Neural cell (in vitro differentiated cells): ENCODE data around the gene GSS. TPM values are rescaled to one million over a fixed set of nuclear protein-coding genes. Genes with fewer than 3 reads are reported as not detected.

Experiments
- H2AFZ ChIP-seq: fragments of 200-600, 300-800 bp; sonication (generic), shearing (Covaris generic); 2 replicates; pipeline ENCODE4 v1.6.0; 2014; ENCODE audit warnings: low read depth, mild to moderate bottlenecking, antibody characterized with exemption, low read length, moderate library complexity
- H3F3A ChIP-seq: fragments of 200-600 bp; shearing (Covaris generic); 2 replicates; pipeline ENCODE4 v1.6.1; 2016; ENCODE audit warnings: mild to moderate bottlenecking, moderate library complexity, mixed read lengths, antibody characterized with exemption, low read length; ENCODE audit not compliant: insufficient read depth, poor library complexity, severe bottlenecking
- H3K27ac ChIP-seq: fragments of 200-600, 300-800 bp; sonication (generic), shearing (Covaris generic); 2 replicates; pipeline ENCODE4 v1.5.1; 2014; ENCODE audit warnings: mild to moderate bottlenecking, low read length, moderate library complexity
- H3K27me3 ChIP-seq: fragments of 300-800, 200-600 bp; sonication (generic), shearing (Covaris generic); 2 replicates; pipeline ENCODE4 v1.6.0; 2014; ENCODE audit warnings: mild to moderate bottlenecking, low read depth, low read length, moderate library complexity; ENCODE audit not compliant: insufficient read depth
- H3K36me3 ChIP-seq: fragments of 300-800, 200-600 bp; sonication (generic), shearing (Covaris generic); 2 replicates; pipeline ENCODE4 v1.5.1; 2014; ENCODE audit warnings: mild to moderate bottlenecking, antibody characterized with exemption, low read length, moderate library complexity; ENCODE audit not compliant: insufficient read depth
- H3K4me2 ChIP-seq: fragments of 300-800, 200-600 bp; sonication (generic), shearing (Covaris generic); 2 replicates; pipeline ENCODE4 v1.6.0; 2014; ENCODE audit warnings: mild to moderate bottlenecking, low read length
- H3K4me3 ChIP-seq: fragments of 300-800, 200-600 bp; sonication (generic), shearing (Covaris generic); 2 replicates; pipeline ENCODE4 v1.5.1; 2014; ENCODE audit warnings: mild to moderate bottlenecking, low read length, moderate library complexity
- H3K79me2 ChIP-seq: fragments of 200-600 bp; shearing (Covaris generic); replicated peaks from 2 replicates; pipeline ENCODE4 v1.6.0; 2014; ENCODE audit warnings: mild to moderate bottlenecking, low read length, moderate library complexity; ENCODE audit not compliant: insufficient read depth
- H3K9ac ChIP-seq: fragments of 300-800, 200-600 bp; sonication (generic), shearing (Covaris generic); 2 replicates; pipeline ENCODE4 v1.6.1; 2016; ENCODE audit warnings: mild to moderate bottlenecking, low read length, mixed read lengths
- H3K9me2 ChIP-seq: fragments of 200-600 bp; shearing (Covaris generic); 2 replicates; pipeline ENCODE4 v1.6.1; 2016; ENCODE audit warnings: mild to moderate bottlenecking, low read length, mixed read lengths; ENCODE audit not compliant: insufficient read depth
- H3K9me3 ChIP-seq: fragments of 200-600, 300-800 bp; sonication (generic), shearing (Covaris generic); 2 replicates; pipeline ENCODE4 v1.6.1; 2016; ENCODE audit warnings: mild to moderate bottlenecking, mixed run types, low read length, moderate library complexity, mixed read lengths
- H4K20me1 ChIP-seq: fragments of 200-600 bp; shearing (Covaris generic); 2 replicates; pipeline ENCODE4 v1.6.1; 2016; ENCODE audit warnings: mild to moderate bottlenecking, mixed run types; ENCODE audit not compliant: insufficient read depth
- CTCF ChIP-seq: fragments of 450-650 bp; IDR thresholded peaks from 2 replicates; pipeline ENCODE4 v1.5.1; 2014; ENCODE audit warnings: antibody characterized with exemption, mild to moderate bottlenecking, moderate library complexity; ENCODE audit not compliant: poor library complexity, severe bottlenecking
- EP300 ChIP-seq: fragments of 450-650 bp; conservative IDR thresholded peaks from 2 replicates; pipeline ENCODE4 v1.6.1; 2014; ENCODE audit warnings: antibody characterized with exemption, mild to moderate bottlenecking, moderate library complexity; ENCODE audit not compliant: poor library complexity, severe bottlenecking
- EZH2 ChIP-seq: fragments of 200-600, 300-800 bp; shearing (Covaris generic), sonication (generic); IDR thresholded peaks from 2 replicates; pipeline ENCODE4 v1.6.1; 2014; ENCODE audit warnings: antibody characterized with exemption, low read length, borderline replicate concordance, mild to moderate bottlenecking; ENCODE audit not compliant: insufficient read depth, poor library complexity, severe bottlenecking
- MXI1 ChIP-seq: fragments of 450-650 bp; conservative IDR thresholded peaks from 2 replicates; pipeline ENCODE4 v1.6.1; 2014; ENCODE audit warnings: antibody characterized with exemption, mild to moderate bottlenecking; ENCODE audit not compliant: poor library complexity, severe bottlenecking
- POLR2AphosphoS5 ChIP-seq: IDR thresholded peaks from 2 replicates; pipeline ENCODE4 v1.6.1; 2012
- RAD21 ChIP-seq: fragments of 450-650 bp; conservative IDR thresholded peaks from 2 replicates; pipeline ENCODE4 v1.6.1; 2014; ENCODE audit warnings: antibody characterized with exemption, mild to moderate bottlenecking, moderate library complexity
- SMC3 ChIP-seq: fragments of 450-650 bp; conservative IDR thresholded peaks from 2 replicates; pipeline ENCODE4 v1.6.1; 2014; ENCODE audit warnings: antibody characterized with exemption, mild to moderate bottlenecking, moderate library complexity; ENCODE audit not compliant: poor library complexity
- TAF1 ChIP-seq: IDR thresholded peaks from 2 replicates; pipeline ENCODE4 v1.6.1; 2012; ENCODE audit warnings: low read depth
- polyA plus RNA-seq: library from polyadenylated mRNA; depleted of rRNA; stranded (reverse); fragments of >200 nt; gene quantifications from 2 replicates; pipeline ENCODE4 v1.2.3, GENCODE V29; 2014
- TF ChIP-seq, protein P1 (sequence below): IDR thresholded peaks from 2 replicates; pipeline ENCODE4 v1.6.1; 2012; ENCODE audit warnings: borderline replicate concordance

The GSS gene
- polyA plus RNA-seq, 1 donor from 2014 or later: 173 TPM

GRCh38 chr20:34971561-34972235, 16.1 kb upstream of the GSS start:
- Histone ChIP-seq H3K9me3 (no peaks in the 10 kb centered on the region), H3K9ac (no peak overlapping the region), H3K27me3 (no peaks in the 10 kb centered on the region), H3K36me3 (no peaks in the 10 kb centered on the region), H3K9me2 (no peaks in the 10 kb centered on the region), H3F3A (no peaks in the 10 kb centered on the region), H4K20me1 (no peaks in the 10 kb centered on the region), H2AFZ (no peak overlapping the region), H3K4me2 (no peak overlapping the region), H3K4me3 (no peak overlapping the region), H3K79me2 (no peaks in the 10 kb centered on the region), H3K27ac (no peak overlapping the region)
- TF ChIP-seq SMC3: no peak
- TF ChIP-seq RAD21: no peak
- no peak for TF ChIP-seq MXI1
- no peak for TF ChIP-seq EP300
- TF ChIP-seq POLR2AphosphoS5: no peak
- TF ChIP-seq CTCF: no peak
- TF ChIP-seq, protein P1, sequence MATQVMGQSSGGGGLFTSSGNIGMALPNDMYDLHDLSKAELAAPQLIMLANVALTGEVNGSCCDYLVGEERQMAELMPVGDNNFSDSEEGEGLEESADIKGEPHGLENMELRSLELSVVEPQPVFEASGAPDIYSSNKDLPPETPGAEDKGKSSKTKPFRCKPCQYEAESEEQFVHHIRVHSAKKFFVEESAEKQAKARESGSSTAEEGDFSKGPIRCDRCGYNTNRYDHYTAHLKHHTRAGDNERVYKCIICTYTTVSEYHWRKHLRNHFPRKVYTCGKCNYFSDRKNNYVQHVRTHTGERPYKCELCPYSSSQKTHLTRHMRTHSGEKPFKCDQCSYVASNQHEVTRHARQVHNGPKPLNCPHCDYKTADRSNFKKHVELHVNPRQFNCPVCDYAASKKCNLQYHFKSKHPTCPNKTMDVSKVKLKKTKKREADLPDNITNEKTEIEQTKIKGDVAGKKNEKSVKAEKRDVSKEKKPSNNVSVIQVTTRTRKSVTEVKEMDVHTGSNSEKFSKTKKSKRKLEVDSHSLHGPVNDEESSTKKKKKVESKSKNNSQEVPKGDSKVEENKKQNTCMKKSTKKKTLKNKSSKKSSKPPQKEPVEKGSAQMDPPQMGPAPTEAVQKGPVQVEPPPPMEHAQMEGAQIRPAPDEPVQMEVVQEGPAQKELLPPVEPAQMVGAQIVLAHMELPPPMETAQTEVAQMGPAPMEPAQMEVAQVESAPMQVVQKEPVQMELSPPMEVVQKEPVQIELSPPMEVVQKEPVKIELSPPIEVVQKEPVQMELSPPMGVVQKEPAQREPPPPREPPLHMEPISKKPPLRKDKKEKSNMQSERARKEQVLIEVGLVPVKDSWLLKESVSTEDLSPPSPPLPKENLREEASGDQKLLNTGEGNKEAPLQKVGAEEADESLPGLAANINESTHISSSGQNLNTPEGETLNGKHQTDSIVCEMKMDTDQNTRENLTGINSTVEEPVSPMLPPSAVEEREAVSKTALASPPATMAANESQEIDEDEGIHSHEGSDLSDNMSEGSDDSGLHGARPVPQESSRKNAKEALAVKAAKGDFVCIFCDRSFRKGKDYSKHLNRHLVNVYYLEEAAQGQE: no peak
- TF ChIP-seq EZH2: no peak
- no peak for TF ChIP-seq TAF1

DNA sequence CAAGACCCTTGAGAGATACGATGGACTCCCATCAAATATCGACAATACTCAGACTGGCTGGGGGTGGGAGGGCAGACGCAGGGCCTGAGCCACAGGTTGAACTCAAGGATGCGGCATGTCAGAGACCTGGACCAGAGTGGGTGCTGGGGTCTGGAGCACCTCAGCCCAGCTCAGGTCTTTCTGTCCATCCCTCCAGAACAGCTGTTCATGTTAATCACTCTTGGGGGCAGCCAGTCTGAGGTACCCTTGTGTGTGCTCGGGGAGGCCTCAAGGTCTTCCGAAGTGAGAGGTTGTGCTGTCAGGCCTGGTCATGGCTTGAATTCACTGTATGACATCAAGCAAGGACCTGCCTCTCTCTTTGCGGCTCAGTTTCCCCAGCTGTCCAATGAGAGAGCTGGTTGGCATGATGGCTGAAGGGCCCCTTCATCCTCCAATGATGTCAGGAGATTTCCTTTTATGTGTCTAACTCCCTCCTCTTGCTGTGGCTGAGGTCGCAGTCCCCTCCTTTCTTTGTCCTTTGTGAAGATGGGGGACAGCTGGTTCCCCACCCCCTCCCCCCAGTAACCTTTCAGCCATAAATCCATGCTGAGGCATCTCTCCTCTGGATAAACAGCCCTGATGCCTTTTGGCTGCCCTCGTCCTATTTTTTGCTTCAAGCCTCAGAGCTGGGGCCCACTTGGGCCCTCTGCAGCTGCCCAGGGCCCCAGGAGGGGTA, 15.4 kb upstream of the GSS start:
- no peaks in the 10 kb centered on the region for H3F3A ChIP-seq
- no peaks in the 10 kb centered on the region for H3K9me3 ChIP-seq
- no peaks in the 10 kb centered on the region for H3K36me3 ChIP-seq
- no peak overlapping the region for H3K4me2 ChIP-seq
- no peak for TF ChIP-seq EP300
- TF ChIP-seq CTCF: no peak
- TF ChIP-seq EZH2: no peak
- no peak for TF ChIP-seq MXI1
- no peak for TF ChIP-seq TAF1
- no peak for TF ChIP-seq POLR2AphosphoS5
- TF ChIP-seq SMC3: no peak
- TF ChIP-seq RAD21: no peak
- TF ChIP-seq, protein P1: no peak
- no peak overlapping the region for H2AFZ ChIP-seq
- H3K79me2 ChIP-seq: no peaks in the 10 kb centered on the region
- no peaks in the 10 kb centered on the region for H3K9me2 ChIP-seq
- no peak overlapping the region for H3K27ac ChIP-seq
- no peaks in the 10 kb centered on the region for H4K20me1 ChIP-seq
- no peaks in the 10 kb centered on the region for H3K27me3 ChIP-seq
- no peak overlapping the region for H3K4me3 ChIP-seq
- H3K9ac ChIP-seq: no peak overlapping the region
